ENCODE data around the gene SFMBT2. TPM values are rescaled to one million over a fixed set of nuclear protein-coding genes. Genes with fewer than 3 reads are reported as not detected.
A peak's percentile ranks its signal among the peaks of the same experiment; 100 is the strongest.

The SFMBT2 gene
- total and polyA plus RNA-seq, 2 of the 4 experiments (the other 2 are of a cell fraction), result 0.70 to 1.3 TPM

- POLR2A ChIA-PET (ENCODE audit: unreplicated experiment), result no interaction called here
- Histone ChIP-seq H4K5ac (ENCODE audit: low read depth, low read length) (no peak overlapping the region), H3K27ac (ENCODE audit: insufficient read depth, low read length) (no peak overlapping the region), H3K79me1 (ENCODE audit: low read depth in 1 of 2, low read length in 2 of 2) (no peaks in the 10 kb centered on the region), H3K9ac (ENCODE audit: low read depth, low read length) (no peak overlapping the region), H2BK20ac (ENCODE audit: low read depth, low read length) (no peak overlapping the region), H3K18ac (ENCODE audit: low read depth, low read length) (no peak overlapping the region), H3K4me2 (ENCODE audit: low read depth, low read length) (no peak overlapping the region), H3K4me1 (ENCODE audit: control insufficient read depth, insufficient read depth, low read length) (peaks cover 3% of the 10 kb centered on the region; the same call in 1 of the 2 replicates), H3K9me3 (ENCODE audit: control insufficient read depth, insufficient read depth, low read length) (0 out of 2 replicates have a peak, but pooled peaks cover 2% of the 10 kb centered on the region), H2BK5ac (ENCODE audit: low read depth, low read length, poor library complexity, severe bottlenecking) (no peak overlapping the region), H4K8ac (ENCODE audit: low read depth in 2 of 2, low read length in 2 of 2) (no peak overlapping the region), H3K4ac (ENCODE audit: low read depth, low read length) (no peak overlapping the region), H4K20me1 (ENCODE audit: insufficient read depth, low read length) (no peaks in the 10 kb centered on the region), H2BK15ac (ENCODE audit: low read depth, low read length) (no peak overlapping the region), H3K14ac (replicated peaks; ENCODE audit: low read depth, low read length) (no peak overlapping the region), H3K36me3 (ENCODE audit: control insufficient read depth, insufficient read depth, low read length) (no peaks in the 10 kb centered on the region), H2BK120ac (ENCODE audit: low read depth, low read length) (no peak overlapping the region), H2AK5ac (ENCODE audit: low read depth, low read length) (no peak overlapping the region), H3K9me1 (ENCODE audit: insufficient read depth, low read length) (0 out of 2 replicates have a peak, but pooled peaks cover 3% of the 10 kb centered on the region), H3K56ac (ENCODE audit: extremely low read depth, insufficient read depth, low read length) (no peak overlapping the region), H2AFZ (replicated peaks; ENCODE audit: low read length, poor library complexity) (no peak overlapping the region), H3K4me3 (ENCODE audit: insufficient read depth, low read depth, low read length) (no peak overlapping the region), H3K27me3 (ENCODE audit: control insufficient read depth, insufficient read depth, low read length) (no peaks in the 10 kb centered on the region), H2AK9ac (replicated peaks; ENCODE audit: low read depth, low read length, poor library complexity) (peak overlapping the region; percentile 36), H4K91ac (ENCODE audit: insufficient read depth, low read depth, low read length) (no peak overlapping the region), H3K23ac (ENCODE audit: low read depth, low read length) (no peak overlapping the region)
- TF ChIP-seq POLR2A (IDR thresholded peaks at IDR 0.05; ENCODE audit: low read depth, low read length) (no peak), ELK1 (IDR thresholded peaks at IDR 0.05; ENCODE audit: borderline replicate concordance, low read depth, low read length) (no peak), CHD1 (IDR thresholded peaks at IDR 0.05; ENCODE audit: low read depth, low read length) (no peak), CEBPB (IDR thresholded peaks at IDR 0.05; ENCODE audit: low read depth, low read length) (no peak), MXI1 (IDR thresholded peaks at IDR 0.05; ENCODE audit: borderline replicate concordance, low read depth, low read length) (no peak), BHLHE40 (IDR thresholded peaks at IDR 0.05; ENCODE audit: low read depth, low read length) (no peak), USF2 (IDR thresholded peaks at IDR 0.05; ENCODE audit: low read depth, low read length) (no peak), RFX5 (IDR thresholded peaks at IDR 0.05; ENCODE audit: low read depth, low read length) (no peak), SMC3 (IDR thresholded peaks at IDR 0.05; ENCODE audit: low read depth, low read length) (no peak), MAFK (IDR thresholded peaks at IDR 0.05; ENCODE audit: low read depth, low read length) (no peak), FOS (IDR thresholded peaks at IDR 0.05; ENCODE audit: low read depth, low read length) (no peak)
- in situ Hi-C loops (cut with MboI; ENCODE audit: low sequenced_read_pairs), result no loop called here
- dilution Hi-C loops (cut with HindIII; ENCODE audit: low sequenced_read_pairs, unreplicated experiment), result no loop called here
- 84% methylated on average over 4 of the region's 7 CpGs; no CpG with 5 or more reads in 1 of the 2 experiments for WGBS, 2 experiments (ENCODE audit: extremely low coverage in 2 of 2, insufficient read length in 1 of 2)
- intact Hi-C loops (cut with micrococcal nuclease), result no loop called here
- CTCF ChIA-PET, result interaction anchor here (0.5 kb wide), 1 partner anchor 30 kb away, joined by 3 read pairs; no protein-coding TSS in a partner anchor
- BruUV-seq (replicated peaks), result no TSS peak
- ATAC-seq (ENCODE audit: low read depth) (no peak), DNase-seq (no peak)
Measured at GRCh38 chr10:7298495-7298894, 112.3 kb downstream of the SFMBT2 start.

All from IMR-90 (cell line).